HG02852 (cell line): ENCODE results near the gene HPF1.
"Not testable (repeated sequence)": the region's sequence is repeated elsewhere in the genome, so short reads cannot be mapped to it uniquely, and the experiment has no call there.

Source experiments
- ATAC-seq: cut with Tn5 transposase; IDR thresholded peaks from one replicate; pipeline ENCODE4 v1.9.1; 2021; ENCODE audit warnings: mild to moderate bottlenecking, moderate library complexity; ENCODE audit not compliant: unreplicated experiment

Gene HPF1

DNA sequence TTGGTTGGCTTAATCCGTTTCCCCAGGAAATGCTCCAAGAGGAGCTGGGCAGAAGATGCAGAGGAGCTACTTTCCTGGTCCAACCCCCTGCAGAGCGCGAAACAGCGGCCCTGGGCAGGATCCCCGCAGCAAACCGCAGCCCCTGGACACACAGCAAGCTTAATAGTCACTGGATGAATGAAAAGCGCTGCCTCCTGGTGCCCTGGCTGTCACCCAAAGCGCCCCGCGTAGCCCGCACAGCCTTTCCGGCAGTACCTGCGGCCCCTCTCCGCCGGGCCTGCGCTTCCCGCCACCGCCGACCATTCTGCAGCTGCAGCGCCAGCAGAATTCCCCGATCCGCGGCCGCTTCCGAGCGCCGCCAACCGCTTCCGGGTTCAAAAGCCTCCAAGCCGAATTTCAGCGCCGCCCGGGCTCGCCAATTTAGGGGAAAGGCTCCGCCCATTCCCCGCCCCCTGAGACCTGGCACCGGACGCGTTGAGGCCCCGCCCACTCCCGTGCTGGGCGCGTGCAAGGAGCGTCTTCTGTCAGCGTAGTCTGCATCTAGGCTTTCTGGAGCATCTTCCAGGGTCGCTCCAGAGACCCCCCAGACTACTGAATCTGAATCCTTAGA is at the start of gene HPF1:
Gene HPF1, minus strand, starts transcription at position 370 of the 610 bp plus-strand sequence. Its CDS starts 67 bp downstream, at position 303.
- ATAC-seq, result peak; percentile 92

DNA sequence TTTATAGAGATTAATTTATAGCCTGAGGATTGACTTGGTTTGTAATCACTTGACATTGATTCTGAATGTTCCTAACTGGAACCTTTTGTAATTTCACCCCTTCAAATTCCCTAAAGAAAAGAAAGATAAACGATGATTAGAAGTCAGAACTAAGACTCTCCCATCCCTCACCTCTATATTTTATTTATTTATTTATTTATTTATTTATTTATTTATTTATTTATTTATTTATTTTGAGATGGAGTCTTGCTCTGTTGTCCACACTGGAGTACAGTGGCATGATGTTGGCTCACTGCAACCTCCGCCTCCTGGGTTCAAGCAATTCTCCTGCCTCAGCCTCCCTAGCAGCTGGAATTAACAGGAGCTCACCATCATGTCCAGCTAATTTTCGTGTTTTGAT is 49.0 kb upstream of the HPF1 start:
- ATAC-seq, result not testable (repeated sequence)

DNA sequence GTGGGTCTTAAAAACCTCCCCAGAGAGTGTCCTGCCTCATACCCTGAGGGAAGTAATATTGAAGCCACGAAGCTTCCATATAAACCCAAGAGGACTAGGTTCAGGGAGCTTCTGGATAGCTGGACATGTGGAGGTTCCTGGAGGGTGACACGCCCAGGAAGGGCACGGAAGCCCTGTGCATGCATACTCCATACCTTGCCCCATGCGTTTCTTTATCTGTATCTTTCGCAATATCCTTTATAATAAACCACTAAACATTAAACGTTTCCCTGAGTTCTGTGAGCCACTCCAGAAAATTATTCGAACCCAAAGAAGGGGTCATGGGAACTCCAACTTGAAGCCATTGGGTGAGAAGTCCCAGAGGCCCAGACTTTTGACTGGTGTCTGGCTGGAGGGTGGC is 45.7 kb upstream of the HPF1 start:
- ATAC-seq, result no peak

- ATAC-seq, result no peak
These were observed 45.1 kb upstream of the HPF1 start for GRCh38 chr4:169802873-169803272.

- ATAC-seq, result no peak
These were observed 42.8 kb upstream of the HPF1 start for GRCh38 chr4:169800541-169800940.

DNA sequence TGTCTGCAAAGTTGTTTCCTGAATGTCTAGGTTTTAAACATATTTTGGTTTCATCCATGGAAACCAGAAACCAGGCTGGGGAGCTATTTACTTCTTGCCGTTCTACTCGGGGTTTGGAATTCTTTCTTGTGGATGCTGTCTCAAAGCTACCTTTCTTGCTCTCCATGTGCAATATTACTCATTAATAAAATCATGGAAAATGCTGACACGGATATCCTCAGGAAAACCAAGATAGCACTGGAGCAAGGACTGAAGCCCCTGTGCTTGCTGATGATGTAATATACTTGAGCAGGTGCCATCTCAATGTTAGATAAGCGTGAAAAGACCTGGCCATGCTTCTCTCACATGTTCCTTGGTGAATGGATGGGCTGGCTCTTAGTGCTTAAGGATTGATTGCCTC is 41.5 kb upstream of the HPF1 start:
- ATAC-seq, result no peak

DNA sequence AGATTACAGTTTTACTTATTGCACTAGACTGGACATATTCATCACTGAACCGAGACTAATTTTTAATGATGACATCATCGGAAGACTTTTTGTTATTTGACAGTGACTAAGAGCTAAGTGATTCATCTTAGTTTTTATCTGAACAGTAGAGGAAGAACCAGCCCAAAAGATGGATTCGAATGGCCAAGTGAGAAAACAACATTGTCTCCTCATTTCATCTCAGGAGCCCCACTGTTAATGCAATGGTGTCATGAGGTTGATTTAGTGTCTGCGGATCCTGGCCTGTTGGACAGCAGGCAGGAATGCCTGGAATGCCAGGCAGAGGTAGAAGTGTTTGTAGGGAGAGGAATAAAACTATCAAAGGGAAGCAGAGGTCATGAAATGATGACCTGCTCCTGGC is 37.8 kb upstream of the HPF1 start:
- ATAC-seq, result no peak

GRCh38 chr4:169791527-169792156 is 33.9 kb upstream of the HPF1 start:
- ATAC-seq, result no peak

GRCh38 chr4:169791062-169791461 is 33.3 kb upstream of the HPF1 start:
- no peak for ATAC-seq

GRCh38 chr4:169774466-169775445 is 17.0 kb upstream of the HPF1 start:
- no peak for ATAC-seq

DNA sequence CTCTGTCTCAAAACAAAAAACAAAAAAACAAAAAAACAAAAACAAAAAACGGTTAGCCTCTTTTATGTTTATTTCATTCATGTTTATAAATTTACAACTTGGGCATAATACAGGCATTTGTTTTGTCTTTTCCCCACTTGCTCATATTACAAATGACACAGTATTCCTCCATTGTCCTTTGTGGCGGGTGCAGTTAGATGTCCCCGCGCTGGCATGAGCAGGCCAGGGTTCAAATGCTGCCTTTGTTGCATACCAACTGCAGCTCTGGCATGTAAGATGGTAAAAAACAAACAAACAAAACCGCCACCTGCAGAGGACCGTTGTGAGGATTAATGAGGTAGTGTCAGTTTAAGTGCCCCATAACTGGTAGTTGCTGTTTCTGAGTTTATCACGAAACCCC is 16.1 kb upstream of the HPF1 start:
- no peak for ATAC-seq

DNA sequence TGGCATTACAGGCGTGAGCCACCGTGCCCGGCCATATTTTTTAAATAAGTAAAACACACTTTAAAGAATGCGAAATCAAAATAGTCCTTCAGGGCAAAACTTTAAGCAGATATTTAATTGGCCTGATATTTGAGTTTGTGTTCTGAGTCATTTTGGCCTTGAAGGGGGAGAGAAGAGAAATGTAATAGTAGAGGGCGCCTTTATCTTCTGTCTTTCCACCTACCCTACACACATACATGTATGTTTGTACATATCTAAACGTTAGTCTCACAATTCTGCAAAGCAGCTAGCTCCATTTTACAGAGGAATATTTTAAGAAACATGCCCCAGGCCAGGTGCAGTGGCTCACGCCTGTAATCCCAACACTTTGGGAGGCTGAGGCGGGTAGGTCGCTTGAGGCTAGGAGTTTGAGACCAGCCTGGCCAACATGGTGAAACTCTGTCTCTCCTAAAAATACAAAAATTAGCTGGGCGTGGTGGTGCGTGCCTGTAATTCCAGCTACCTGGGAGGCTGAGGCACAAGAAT is 13.9 kb upstream of the HPF1 start:
- ATAC-seq, result not testable (repeated sequence)

DNA sequence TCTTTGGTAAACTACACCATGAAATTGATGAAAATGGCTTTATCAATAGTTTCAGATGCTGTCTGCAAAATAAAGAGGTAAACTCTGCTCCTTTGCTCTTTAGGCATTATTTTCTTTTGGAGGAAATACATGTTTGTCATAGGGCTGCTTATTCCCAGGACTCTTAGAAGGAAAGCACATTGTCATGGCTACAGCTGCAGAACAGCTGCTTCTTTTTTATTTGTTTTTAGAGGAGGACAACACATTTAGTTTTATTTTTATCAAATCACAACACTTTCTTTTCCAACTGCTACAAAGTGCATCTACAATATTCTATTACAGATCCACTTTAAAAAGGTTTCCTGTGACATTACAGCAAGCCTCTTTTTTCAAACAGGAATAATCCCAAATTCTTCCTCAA is 12.7 kb upstream of the HPF1 start:
- ATAC-seq, result no peak

GRCh38 chr4:169768385-169768784 is 10.6 kb upstream of the HPF1 start:
- no peak for ATAC-seq

- no peak for ATAC-seq
These were observed 9.0 kb upstream of the HPF1 start for GRCh38 chr4:169766741-169767140.

- no peak for ATAC-seq
These were observed 8.1 kb upstream of the HPF1 start for GRCh38 chr4:169765835-169766234.

DNA sequence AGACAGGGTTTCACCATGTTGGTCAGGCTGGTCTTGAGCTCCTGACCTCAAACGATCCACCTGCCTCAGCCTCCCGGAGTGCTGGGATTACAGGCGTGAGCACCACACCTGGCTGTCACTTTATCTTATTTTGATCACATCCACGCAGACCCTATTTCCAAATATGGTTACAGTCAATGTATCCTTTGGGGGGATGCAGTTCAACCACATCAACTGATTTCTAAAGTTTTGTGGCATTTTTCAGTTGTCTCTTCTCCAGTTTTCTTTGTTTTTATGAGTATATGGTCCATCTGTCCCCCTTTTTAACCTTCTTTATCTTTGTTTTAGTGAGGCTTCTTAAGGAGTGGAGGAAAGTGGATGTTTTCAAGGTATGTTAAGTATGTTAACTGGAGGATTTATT is 4.1 kb upstream of the HPF1 start:
- no peak for ATAC-seq

DNA sequence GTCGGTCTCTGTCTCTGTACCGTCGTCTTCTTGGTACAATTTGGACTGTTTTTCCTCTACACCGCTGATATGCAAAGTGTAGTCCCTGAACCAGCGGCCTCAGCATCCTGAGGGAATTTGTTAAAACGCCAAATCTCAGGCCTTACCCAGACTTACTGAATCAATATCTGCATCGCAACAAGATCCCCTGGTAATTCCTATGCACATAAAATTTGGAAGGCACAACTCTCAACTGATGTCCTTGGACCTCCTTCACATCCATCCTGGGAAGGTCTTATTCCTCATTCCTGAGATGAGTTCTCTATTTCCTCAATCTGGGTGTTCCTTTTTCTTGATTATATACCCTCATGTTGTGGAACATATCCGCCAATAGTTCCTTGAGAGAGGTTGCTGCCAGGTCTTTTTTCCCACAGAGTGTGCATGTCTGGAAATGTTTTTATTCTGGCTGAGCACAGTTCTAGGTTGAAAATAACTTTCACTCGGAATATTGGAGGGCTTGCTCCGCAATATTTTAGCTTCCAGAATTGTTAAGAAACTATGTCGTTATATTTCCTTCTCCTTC is 738 bp upstream of the HPF1 start:
- no peak for ATAC-seq

DNA sequence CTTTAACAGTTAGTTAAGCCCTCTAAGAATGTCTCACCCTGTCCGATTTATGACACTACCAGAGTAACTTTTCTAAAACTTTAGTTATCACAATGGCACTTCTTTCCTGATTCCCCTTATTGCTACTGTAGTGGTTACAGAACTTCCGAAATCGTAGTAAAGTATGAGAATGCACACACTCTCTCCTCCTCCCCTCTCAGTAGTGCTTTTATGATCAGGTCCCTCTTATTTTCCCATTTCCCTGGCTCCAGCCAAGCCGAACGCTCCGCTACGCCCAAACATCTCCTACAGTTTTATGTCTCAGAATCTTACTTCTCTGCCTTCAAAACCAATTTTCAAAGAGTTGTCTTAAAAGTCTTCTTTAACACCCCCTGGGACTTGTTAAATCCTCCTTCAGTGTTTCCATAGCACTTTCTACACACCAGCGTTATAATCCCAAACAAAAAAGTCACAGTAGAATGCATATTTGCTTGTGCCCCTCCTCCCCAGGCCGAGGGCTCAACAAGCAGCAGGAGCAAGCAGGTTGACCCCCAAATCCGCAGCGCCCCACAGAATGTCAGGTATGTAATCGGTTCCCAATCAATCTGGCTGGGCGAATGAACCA is 671 bp downstream of the HPF1 start:
- peak; percentile 25 for ATAC-seq

DNA sequence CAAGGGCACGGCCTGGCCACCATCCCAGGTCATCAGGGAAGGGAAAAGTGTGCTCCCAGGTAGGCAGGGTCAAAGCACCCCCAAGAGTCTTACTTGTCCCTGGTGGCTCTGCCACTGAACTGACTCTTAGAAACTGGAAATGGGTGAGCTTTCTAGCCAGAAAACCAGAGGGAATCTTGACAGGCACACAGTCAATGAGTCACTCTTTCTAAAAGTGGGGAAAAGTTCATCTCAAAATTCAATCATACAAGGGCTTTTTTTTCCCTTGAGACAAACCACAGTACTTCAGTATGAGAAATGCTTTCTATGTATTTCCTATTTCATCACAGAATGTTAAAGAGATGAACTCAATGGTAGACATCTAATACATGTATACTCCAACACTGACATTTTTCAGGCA is 12.5 kb downstream of the HPF1 start:
- ATAC-seq, result no peak

- ATAC-seq, result no peak
These were observed 13.1 kb downstream of the HPF1 start for GRCh38 chr4:169744601-169745000.
